Activated naive CD4-positive, alpha-beta T cell treated with anti-CD3 and anti-CD28 coated beads, Interleukin-2, amount 50 U/mL, for 16 hours (primary cell): ENCODE measurements around the gene RPTOR.

Source experiments
- DNase-seq: peaks from one replicate; pipeline ENCODE4 v3.0.0-alpha.2; 2020

Gene RPTOR

GRCh38 chr17:80979547-80980378, 435.1 kb downstream of the RPTOR start:
- DNase-seq = no peak

GRCh38 chr17:80980397-80981061, 435.9 kb downstream of the RPTOR start:
- peak; percentile 37 for DNase-seq

GRCh38 chr17:80981062-80981902, 436.6 kb downstream of the RPTOR start:
- peak; percentile 57 for DNase-seq

GRCh38 chr17:80981929-80982425, 437.3 kb downstream of the RPTOR start:
- DNase-seq = no peak

GRCh38 chr17:80982426-80982974, 437.9 kb downstream of the RPTOR start:
- DNase-seq = no peak

- no peak for DNase-seq
Measured at GRCh38 chr17:80983545-80983944, 438.9 kb downstream of the RPTOR start.

- no peak for DNase-seq
Measured at GRCh38 chr17:80984749-80985148, 440.1 kb downstream of the RPTOR start.

- DNase-seq = no peak
Measured at GRCh38 chr17:80986046-80986445, 441.4 kb downstream of the RPTOR start.

GRCh38 chr17:80986816-80987475, 442.3 kb downstream of the RPTOR start:
- no peak for DNase-seq

GRCh38 chr17:80987941-80988461, 443.4 kb downstream of the RPTOR start:
- DNase-seq = no peak

- DNase-seq = no peak
Measured at GRCh38 chr17:80989586-80989913, 444.9 kb downstream of the RPTOR start.

GRCh38 chr17:80990921-80991644, 446.4 kb downstream of the RPTOR start:
- DNase-seq = no peak

- peak; percentile 78 for DNase-seq
Measured at GRCh38 chr17:80991645-80992076, 447.0 kb downstream of the RPTOR start, which contains the start of gene CHMP6. Gene CHMP6 (plus strand): TSS chr17:80991841. CDS start chr17:80991919, 78 bp downstream.

- DNase-seq = no peak
Measured at GRCh38 chr17:80992077-80992947, 447.7 kb downstream of the RPTOR start.

- DNase-seq = no peak
Measured at GRCh38 chr17:80992948-80993624, 448.4 kb downstream of the RPTOR start.

- DNase-seq = no peak
Measured at GRCh38 chr17:80995131-80995530, 450.5 kb downstream of the RPTOR start.

GRCh38 chr17:80996422-80997305, 452.0 kb downstream of the RPTOR start:
- no peak for DNase-seq

- DNase-seq = no peak
Measured at GRCh38 chr17:80997424-80998117, 452.9 kb downstream of the RPTOR start.
